CD4-positive, alpha-beta T cell treated with Interleukin-17A for 1 hour (primary cell): ENCODE data around the gene SLC23A2.

Experiments
- DNase-seq: peaks from one replicate; pipeline ENCODE4 v3.0.0-alpha.2; 2020

SLC23A2 gene

DNA sequence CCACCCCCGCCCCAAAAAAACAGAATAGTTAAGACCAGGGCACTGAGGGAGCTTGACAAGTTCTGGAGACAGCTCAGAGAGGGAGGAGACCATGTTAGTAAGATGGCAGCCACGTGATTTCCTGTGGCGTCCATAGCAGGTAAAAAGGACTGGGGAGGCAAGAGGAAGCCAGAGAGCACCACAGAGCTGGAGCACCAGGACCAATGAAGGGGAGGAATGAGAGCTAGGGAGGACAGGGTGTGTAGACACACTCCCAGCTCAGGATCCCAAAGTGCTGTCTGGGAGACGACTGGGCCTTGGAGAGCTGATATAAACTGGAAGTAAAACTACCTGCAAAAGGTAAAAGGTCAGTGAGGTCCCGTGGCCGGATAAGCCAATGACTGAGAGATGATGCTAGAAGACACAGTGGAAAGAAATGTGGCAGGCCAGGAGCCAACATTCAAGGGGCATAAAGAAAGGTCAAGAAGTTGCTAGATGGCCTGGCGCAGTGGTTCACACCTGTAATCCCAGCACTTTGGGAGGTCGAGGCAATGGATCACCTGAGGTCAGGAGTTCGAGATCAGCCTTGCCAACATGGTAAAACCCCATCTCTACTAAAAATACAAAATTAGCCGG is 39.0 kb downstream of the SLC23A2 start:
- DNase-seq, result peak; percentile 54

GRCh38 chr20:4961746-4962145 is 39.6 kb downstream of the SLC23A2 start:
- peak; percentile 40 for DNase-seq

- no peak for DNase-seq
Observed at GRCh38 chr20:4959592-4959991, 41.7 kb downstream of the SLC23A2 start.

DNA sequence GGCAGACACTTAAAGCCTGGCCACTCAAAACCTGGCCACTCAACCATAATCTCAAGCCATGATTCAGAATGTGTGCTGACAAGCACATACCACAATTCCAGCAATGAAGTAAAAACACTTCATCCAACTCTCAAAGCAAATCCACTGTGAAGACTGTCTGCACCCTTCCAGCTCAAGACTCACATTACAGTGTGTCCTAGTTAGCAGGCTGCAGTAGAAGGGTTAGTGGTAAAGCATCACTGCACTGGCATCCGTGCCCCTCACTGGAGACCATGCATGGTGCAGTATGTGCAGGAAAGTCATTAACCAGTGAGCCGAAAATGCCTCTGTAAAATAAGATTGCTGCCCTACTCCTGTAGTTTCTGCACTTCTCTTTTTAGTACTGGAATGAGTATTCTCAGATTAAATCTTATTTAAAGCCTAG is 43.4 kb downstream of the SLC23A2 start:
- no peak for DNase-seq

DNA sequence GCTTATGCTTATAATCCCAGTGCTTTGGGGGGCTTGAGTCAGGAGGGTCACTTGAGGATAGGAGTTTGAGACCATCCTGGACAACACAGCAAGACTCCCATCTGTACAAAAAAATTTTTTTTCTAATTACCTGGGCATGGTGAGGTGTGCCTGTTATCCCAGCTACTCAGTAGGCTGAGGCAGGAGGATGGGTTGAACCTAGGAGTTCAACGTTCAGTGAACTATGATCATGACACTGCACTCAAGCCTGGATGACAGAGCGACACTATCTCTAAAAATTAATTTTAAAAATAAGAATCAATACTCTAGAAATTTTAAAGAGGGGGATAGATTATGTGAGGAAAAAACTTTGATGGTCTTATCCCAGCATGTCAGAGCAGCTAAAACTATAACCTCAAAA is 44.1 kb downstream of the SLC23A2 start:
- DNase-seq, result no peak

DNA sequence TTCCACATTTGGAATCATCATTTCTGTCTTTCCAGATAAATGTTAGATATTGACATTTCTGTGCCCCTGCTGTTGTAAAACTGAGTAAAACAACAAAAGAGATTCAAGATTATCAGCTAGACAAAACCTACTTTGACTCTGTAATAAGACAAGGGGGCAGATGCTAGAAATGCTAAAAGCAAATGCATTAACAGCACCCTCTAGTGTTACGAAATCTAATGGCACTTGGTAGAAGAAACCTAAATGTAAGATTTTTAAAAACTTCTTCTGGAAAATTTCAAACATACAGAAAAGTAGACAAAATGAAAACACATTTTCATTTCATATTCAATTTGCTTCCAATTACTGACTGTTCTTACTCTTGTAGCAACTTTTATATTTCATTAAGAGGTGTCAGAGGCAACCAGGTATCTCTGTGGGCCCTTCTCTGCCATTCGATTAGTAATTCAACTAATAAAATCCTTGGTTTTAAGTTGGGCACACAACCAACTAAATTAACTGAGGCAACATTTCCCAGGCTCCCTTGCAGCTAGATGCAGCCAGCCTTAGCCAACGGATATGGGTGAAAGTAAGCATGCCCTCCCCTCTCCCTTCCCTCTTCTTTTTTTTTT is 45.0 kb downstream of the SLC23A2 start:
- DNase-seq, result peak; percentile 74

DNA sequence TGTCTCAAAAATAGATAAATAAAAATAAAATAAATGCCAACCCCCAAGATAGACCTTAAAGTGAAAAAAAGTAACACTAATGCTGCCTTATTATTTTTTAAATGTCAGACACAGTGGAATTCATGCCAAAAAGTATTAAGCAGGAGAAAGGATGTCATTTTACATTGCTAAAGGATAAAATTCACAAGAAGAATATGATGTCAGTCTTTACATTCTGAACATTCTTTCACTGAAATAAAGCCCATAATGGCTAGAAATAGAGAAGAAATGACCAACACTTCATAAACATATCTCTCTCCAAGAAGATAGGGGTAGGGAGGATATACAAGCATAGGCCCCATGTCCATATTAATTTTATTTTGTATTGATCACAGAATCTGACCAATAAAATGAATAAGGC is 47.4 kb downstream of the SLC23A2 start:
- DNase-seq, result no peak

DNA sequence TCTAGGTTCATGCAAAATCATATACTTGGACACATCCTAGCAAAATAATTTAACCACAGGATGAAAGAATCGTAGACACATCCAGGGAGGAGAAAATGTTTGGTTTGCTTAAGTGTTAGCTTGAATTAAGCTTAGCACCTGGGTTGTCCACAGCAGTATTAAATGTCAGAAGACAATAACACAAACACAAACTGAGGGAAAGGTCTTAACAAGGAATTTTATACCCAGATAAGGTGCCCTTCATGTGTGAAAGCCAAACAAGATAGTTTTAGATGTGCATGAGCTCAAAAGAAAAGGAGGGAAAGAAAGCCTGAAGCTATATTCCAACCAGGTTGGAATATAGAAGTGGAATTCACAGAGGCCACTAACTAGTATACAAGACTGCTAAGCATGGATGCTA is 49.1 kb downstream of the SLC23A2 start:
- no peak for DNase-seq

DNA sequence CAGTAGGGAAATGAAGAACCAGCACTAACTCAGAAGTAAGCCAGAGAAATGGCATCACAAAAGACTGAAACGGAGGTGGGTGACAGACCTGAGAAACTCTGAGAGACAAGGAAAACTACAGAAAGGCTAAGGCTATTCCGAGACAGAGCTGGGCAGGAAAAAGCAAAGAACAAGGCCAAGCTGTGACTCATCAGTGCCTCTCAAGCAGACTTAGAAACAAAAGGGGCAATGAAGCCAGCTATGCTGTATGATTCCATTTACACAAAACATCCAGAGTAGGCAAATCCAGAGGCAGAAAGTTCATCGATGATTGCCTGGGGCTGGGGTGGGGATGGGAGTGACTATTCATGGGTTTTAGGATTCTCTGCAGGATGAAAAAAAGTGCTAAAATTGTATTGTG is 50.0 kb downstream of the SLC23A2 start:
- DNase-seq, result no peak

- DNase-seq, result no peak
Observed at GRCh38 chr20:4950841-4951240, 50.5 kb downstream of the SLC23A2 start.

GRCh38 chr20:4950437-4950836 is 50.9 kb downstream of the SLC23A2 start:
- no peak for DNase-seq

DNA sequence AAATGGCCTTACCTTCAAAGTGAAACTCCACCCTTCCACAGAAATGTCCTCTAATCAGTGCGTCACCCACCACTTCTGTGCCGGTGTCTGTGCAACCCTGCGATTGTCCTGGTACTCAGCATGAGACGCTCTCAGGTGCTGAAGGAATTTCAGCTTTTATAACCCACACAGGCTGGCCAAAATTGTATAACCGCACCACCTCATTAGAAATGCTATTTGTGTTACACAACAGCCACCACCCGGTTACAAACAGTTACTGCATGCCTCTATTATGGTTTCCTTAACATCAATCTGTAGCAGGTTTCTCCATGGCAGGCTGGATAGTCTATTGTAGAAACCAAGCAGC is 51.5 kb downstream of the SLC23A2 start:
- peak; percentile 61 for DNase-seq

GRCh38 chr20:4947817-4948559 is 53.3 kb downstream of the SLC23A2 start:
- DNase-seq, result no peak

DNA sequence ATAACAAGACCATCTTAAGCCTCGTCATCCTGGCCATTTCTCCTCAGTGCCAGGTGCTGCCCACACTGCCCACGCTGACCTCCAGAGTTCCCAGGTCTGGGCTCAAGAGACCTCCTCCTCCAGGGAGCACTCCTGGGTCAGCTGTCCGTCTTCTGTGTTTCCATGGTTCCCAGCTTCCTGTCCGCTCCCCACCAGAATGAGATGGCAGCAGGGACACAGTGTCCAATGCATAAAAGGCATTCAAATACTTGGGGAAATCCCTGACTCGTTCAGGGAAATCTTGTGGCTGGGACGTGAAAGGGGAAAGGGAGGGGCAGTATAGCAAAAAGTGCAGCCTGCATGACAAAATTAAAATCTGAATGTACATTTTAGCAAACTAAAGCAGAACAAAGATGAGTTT is 54.3 kb downstream of the SLC23A2 start:
- DNase-seq, result no peak

DNA sequence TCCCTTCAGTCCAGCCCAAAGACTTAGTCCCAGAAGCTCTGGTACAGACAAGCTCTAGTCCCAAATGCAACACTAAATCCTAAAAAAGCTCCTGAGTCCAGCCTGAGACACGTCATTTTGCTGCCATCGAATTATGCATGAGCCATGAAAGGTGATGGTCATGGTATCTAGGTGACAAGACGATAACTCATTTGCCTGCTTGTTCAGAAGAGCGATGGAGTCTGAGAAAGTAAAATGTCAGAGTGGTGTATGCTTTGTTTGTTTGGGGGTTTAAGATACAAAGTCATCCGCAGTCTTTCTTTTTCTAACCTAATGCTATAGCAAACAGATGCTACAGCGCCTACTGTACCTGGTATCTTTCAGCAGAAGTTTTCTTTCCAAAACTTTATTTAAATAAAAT is 54.7 kb downstream of the SLC23A2 start:
- DNase-seq, result no peak

DNA sequence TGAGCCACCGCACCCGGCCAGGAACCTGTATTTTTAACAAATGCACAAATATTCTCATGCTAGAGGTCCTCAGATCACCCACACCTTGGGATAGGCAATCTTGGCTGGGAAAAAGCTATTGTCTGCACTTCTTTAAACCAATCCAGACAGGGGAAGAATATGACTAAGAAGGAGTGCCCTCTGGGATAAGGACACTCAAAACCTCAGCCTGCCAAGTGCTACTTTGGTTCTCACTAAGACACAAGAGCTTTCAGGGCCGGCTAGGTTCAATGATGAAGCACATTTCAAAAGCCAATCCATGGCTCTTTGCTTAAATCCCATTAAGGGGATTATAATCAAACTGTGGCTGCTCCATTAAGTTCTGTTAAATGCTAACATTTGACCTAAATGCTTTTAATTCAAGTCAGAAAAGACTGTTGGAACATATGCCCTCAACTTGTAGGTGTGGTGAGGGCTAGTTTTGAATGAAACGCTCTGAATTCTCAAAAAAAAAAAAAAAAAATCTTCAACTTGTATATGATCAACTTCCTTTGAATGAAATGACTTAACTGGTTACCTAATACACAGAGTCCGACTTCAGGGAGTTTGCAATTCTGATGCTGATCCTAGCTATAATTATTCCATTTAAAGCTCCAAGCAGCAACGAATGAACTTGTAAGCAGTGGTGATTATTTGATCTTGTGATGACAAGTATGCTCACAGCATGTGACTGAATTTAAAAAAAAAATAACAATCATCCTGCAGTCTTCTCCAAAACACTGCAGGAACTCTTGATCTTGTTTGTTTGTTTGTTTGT is 56.6 kb downstream of the SLC23A2 start:
- no peak for DNase-seq

DNA sequence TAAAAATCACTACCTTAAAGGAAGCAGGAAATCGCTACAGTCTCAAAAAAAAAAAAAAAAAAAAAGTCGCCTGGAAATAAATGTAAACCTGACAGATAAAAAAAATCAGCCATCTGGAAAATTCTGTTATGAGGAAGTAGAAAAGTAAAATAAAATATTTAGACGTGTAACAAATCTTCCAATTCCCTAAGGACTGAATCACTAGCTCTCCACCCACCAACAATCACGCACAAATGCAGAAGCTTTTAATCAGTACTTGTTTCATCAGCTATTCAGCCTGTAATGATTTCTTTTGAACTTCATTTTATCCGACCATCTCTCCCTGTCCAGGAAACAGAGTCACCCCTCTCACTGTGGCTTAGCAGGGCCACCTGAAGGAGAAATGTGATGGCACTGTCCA is 59.0 kb downstream of the SLC23A2 start:
- DNase-seq, result no peak

DNA sequence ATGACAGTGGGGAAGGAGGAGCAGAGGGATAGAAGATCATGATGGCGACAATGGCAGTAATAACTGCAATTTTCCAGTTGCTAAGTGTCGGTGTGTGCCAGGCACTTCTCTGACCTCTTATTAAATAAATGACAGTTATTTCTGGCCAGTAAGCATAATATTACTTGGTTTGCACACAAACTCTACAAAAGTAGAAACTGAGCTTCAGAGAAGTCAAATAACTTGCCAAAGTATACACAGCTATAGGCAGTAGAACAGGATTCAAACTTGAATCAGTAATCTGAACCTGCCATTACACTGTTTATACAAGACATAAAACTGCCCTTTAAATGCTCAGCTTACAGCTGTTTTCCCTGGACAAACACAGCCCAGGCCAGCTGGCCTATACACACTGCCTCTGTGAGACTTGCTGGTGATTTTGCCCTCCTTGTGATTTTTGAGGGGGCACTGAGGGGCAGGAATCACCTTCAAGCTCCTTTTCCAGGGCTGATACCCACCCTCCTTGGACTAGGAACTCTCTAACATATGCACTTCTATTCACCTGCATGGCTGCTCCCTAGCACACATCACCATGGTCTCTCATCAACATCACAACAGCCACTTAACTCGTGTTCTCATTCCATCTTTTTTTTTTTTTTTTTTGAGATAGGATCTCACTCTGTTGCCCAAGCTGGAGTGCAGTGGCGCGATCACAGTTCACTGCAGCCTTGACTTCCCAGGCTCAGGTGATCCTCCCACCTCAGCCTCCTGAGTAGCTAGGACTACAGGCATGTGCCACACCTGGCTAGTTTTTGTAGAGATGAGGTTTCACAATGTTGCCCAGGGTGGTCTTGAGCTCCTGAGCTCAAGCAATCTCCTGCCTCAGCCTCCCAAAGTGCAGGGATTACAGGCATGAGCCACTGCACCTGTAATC is 63.6 kb downstream of the SLC23A2 start:
- no peak for DNase-seq

DNA sequence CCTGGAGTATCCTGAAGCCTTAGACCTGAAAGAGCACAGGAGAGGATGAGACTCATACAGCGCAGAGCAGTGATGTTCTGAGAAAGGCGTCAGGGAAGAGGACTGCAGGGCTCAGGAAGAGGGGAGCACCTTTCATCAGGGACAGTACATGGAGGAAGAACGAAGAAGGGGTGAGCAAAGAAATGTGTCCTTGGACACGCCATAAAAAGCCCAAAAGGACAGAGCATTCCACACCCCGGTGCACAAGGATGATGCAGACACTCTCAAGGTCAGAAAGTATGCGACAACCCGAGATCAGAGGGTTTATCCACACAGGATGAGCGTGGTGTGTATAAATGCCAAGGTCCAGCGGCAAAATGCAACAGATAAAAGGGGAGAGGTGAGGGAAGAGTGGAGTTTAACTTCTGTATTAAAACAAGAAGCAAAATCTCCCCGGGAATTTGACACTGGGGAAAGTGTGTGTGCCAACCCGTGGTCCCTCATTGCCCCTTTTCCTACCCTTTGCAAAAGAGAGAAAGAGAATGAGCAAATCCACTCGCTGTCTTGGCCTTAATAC is 64.4 kb downstream of the SLC23A2 start:
- no peak for DNase-seq

- DNase-seq, result no peak
Observed at GRCh38 chr20:4936392-4936850, 64.9 kb downstream of the SLC23A2 start.

- no peak for DNase-seq
Observed at GRCh38 chr20:4932061-4932460, 69.2 kb downstream of the SLC23A2 start.
